Osteocyte (in vitro differentiated cells): ENCODE measurements around the gene CTBP1. TPM values are rescaled to one million over a fixed set of nuclear protein-coding genes. Genes with fewer than 3 reads are reported as not detected.

Experiments
- DNase-seq: peaks from one replicate; pipeline ENCODE4 v3.0.0; 2021; ENCODE audit warnings: mixed read lengths; ENCODE audit not compliant: unreplicated experiment; ENCODE audit errors: extremely low spot score
- H3K27ac Mint-ChIP-seq: one replicate; pipeline ENCODE4 v1.8.0; 2021; ENCODE audit warnings: mild to moderate bottlenecking, mixed read lengths; ENCODE audit not compliant: unreplicated experiment
- H3K27me3 Mint-ChIP-seq: one replicate; pipeline ENCODE4 v1.8.0; 2021; ENCODE audit warnings: mixed read lengths; ENCODE audit not compliant: unreplicated experiment
- H3K36me3 Mint-ChIP-seq: one replicate; pipeline ENCODE4 v1.8.0; 2021; ENCODE audit warnings: mixed read lengths; ENCODE audit not compliant: unreplicated experiment
- H3K4me1 Mint-ChIP-seq: one replicate; pipeline ENCODE4 v1.8.0; 2021; ENCODE audit warnings: mixed read lengths; ENCODE audit not compliant: unreplicated experiment
- H3K4me3 Mint-ChIP-seq: one replicate; pipeline ENCODE4 v1.8.0; 2021; ENCODE audit warnings: mild to moderate bottlenecking, moderate library complexity, mixed read lengths; ENCODE audit not compliant: unreplicated experiment
- H3K9me3 Mint-ChIP-seq: one replicate; pipeline ENCODE4 v1.8.0; 2021; ENCODE audit warnings: mixed read lengths; ENCODE audit not compliant: unreplicated experiment
- CTCF ChIP-seq: fragments of 200-600 bp; sonication (generic); IDR thresholded peaks from 2 replicates; pipeline ENCODE4 v1.5.0; 2021; ENCODE audit warnings: antibody characterized with exemption, mild to moderate bottlenecking, moderate library complexity
- total RNA-seq: library from RNA; stranded (reverse); gene quantifications from 2 replicates; pipeline ENCODE4 v1.2.1, GENCODE V29; 2021

The CTBP1 gene
- total RNA-seq, 1 donor from 2014 or later: 172 TPM

DNA sequence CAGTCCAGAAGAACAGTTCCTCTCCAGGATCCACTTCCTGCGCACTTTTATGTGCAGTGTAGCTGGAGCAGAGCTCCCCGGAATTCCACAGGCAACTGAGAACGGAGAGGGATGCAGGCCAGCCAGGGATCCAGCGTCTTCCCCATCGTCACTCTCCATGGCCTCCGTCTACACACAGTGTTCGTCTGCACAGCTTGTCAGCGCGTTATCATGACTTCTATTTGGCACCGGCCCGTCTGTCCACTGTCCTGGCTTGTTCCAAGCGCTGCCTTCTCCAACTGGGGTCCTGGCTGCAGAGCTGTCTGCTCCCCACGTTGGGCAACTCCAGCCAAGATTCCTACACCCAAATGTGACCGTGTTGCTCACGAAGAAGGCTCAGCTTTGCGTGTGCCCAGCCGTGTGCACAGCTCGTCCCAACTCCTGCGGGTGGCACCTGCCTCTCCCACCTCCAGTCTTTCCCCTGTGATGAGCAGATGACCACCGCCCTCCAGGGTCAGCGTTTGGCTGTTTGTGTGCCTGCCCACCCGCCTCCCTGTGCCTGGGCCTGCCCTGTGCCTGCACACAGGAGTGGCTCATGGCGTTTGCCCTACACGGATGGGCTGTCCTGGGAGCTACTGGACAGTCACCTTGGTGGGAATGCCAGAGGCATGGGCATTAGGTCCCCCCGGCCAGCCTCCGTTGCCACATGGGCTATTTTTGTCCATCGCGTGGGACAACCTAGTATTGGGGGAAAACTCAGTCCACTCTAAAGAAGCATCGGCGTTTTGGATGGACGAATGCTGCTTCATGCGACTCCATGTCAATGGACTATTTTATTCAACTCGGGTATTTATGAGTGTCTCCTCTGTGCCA, 2.2 kb upstream of the CTBP1 start:
- no peak for TF ChIP-seq CTCF
- peaks cover 27% of the 10 kb centered on the region for H3K9me3 Mint-ChIP-seq

GRCh38 chr4:1250527-1250812, 1.5 kb upstream of the CTBP1 start:
- Mint-ChIP-seq H3K9me3 (peaks cover 21% of the 10 kb centered on the region), H3K27ac (peak overlapping the region; percentile 23), H3K36me3 (peaks cover 22% of the 10 kb centered on the region), H3K27me3 (no peaks in the 10 kb centered on the region), H3K4me1 (peaks cover 23% of the 10 kb centered on the region), H3K4me3 (peak overlapping the region; percentile 61)
- TF ChIP-seq CTCF: no peak
- peak; percentile 82 for DNase-seq

More for the DNA sequence above, 2.2 kb upstream of the CTBP1 start:
- peak; percentile 79 for DNase-seq
- Mint-ChIP-seq H3K27me3 (no peaks in the 10 kb centered on the region), H3K27ac (no peak overlapping the region), H3K4me3 (peak overlapping the region; percentile 61), H3K4me1 (peaks cover 17% of the 10 kb centered on the region), H3K36me3 (peaks cover 22% of the 10 kb centered on the region)

DNA sequence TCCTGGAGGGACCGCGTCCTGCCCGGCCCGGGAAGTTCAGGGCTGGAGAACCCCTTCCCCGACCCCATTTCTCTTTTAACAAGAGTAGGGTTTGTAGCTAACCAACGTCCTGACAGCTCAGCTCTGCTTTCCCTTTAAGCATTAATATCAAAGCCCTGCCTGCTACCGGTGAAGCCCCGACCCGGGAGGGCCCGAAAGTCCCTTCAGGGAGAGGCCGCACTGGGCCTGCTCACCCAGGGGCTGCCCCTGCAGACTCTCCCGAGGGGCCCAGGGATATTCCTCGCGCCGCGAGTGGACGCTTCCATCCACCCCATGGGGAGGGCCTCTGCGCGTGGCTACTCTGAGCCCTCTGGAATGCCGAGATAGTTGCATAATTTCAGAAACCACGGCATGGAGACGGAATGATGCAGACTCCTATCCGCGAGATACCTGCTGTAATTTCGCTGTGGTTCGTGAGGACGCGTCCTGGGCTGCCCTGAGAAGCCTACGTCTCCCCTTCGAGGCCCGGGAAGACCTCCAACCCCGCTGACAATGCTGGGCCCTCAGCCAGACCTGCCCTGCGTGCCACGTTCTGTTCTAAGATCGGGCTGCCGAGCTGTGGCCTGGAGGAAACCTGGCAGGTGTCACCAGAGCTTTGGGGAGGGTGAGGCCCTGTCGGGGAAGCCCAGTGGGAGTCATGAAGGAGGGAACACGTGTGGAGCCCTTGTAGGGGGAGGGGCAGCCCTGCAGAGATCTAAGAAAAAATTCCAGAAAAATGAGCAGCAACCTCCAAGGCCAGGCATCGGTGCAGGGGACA, 999 bp upstream of the CTBP1 start:
- Mint-ChIP-seq H3K9me3 (peaks cover 20% of the 10 kb centered on the region), H3K27ac (peak overlapping the region; percentile 84), H3K4me1 (peaks cover 25% of the 10 kb centered on the region), H3K27me3 (no peaks in the 10 kb centered on the region), H3K36me3 (peaks cover 22% of the 10 kb centered on the region), H3K4me3 (peak overlapping the region; percentile 76)
- TF ChIP-seq CTCF: no peak
- DNase-seq: peak; percentile 84

DNA sequence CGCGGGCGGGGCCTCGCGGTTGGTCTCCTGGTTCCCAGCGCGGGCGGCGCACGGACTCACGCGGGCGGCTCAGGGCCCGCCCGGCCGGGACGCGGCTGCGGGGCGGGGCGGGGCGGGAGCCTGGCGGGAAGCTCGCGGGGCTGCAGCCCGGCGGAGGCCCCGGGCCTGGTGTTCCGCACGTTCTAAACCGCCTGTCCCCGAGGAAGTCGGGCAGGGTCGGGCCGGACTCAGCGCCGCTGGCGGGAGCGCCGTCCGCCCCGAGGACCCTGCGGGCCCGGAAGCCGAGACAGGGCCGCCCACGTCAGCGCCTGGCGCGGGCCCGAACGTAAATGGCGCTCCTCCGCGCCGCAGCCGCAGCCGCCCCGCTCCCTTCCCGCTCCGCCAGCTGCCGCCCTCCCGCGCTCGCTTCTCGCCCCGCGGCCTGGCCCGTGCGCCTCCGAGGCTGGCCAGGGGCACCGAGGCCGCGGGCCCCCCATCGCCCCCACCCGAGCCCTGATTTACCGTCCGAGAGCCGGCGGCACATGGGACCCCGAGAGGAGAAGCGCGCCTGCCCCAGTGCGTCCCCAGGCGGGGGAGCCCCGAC, 309 bp upstream of the CTBP1 start:
- H3K27ac Mint-ChIP-seq: peak overlapping the region; percentile 84
- peaks cover 32% of the 10 kb centered on the region for H3K4me1 Mint-ChIP-seq
- peaks cover 13% of the 10 kb centered on the region for H3K9me3 Mint-ChIP-seq
- no peaks in the 10 kb centered on the region for H3K27me3 Mint-ChIP-seq
- H3K4me3 Mint-ChIP-seq: peak overlapping the region; percentile 76
- H3K36me3 Mint-ChIP-seq: peaks cover 22% of the 10 kb centered on the region
- TF ChIP-seq CTCF: no peak
- DNase-seq: peak; percentile 93

DNA sequence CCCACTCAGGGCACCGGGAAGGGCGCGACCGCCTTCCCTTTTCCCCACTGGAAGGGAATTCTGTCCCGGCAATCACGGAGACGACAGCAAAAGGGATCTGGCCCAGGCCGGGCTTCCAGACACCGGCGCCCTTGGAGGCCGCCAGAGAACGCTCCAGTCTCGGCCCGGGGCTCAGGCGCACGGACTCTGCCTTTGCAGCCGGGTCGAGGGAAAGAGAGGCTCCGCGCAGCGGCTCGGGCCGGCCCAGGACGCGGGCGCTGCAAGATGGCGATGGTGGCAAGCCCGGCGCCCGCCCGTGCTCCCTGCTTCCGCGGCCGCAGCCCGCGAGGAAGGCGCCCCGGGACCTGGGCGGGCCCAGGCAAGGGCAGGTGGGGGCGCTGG, 1.1 kb downstream of the CTBP1 start:
- peaks cover 4% of the 10 kb centered on the region for H3K9me3 Mint-ChIP-seq
- peak overlapping the region; percentile 77 for H3K4me3 Mint-ChIP-seq
- H3K27ac Mint-ChIP-seq: no peak overlapping the region
- DNase-seq: peak; percentile 87
- no peaks in the 10 kb centered on the region for H3K27me3 Mint-ChIP-seq
- no peak for TF ChIP-seq CTCF
- peaks cover 21% of the 10 kb centered on the region for H3K36me3 Mint-ChIP-seq
- peaks cover 35% of the 10 kb centered on the region for H3K4me1 Mint-ChIP-seq
